ENCODE data around the gene PRX.
"Not testable (repeated sequence)": the region's sequence is repeated elsewhere in the genome, so short reads cannot be mapped to it uniquely, and the experiment has no call there.

The PRX gene

GRCh38 chr19:40433391-40434216 is 20.4 kb upstream of the PRX start:
- Histone ChIP-seq H3K27ac (ENCODE audit: low read length) (peak overlapping the region; percentile 55), H3K4me2 (ENCODE audit: insufficient read depth, low read length) (peak overlapping the region; percentile 40), H3K36me3 (ENCODE audit: insufficient read depth, low read length) (no peaks in the 10 kb centered on the region), H3K79me2 (ENCODE audit: insufficient read depth, low read length) (no peaks in the 10 kb centered on the region), H3K4me1 (ENCODE audit: insufficient read depth, low read length) (peaks cover 16% of the 10 kb centered on the region), H3K9ac (ENCODE audit: low read depth, low read length) (peak overlapping the region; percentile 49), H2AFZ (ENCODE audit: low read depth, low read length) (peak overlapping the region; percentile 69), H3K4me3 (ENCODE audit: low read depth in 1 of 2, low read length in 2 of 2) (peak overlapping the region in 1 of 2 experiments; percentile 41; a peak in 2 of 4 replicates), H3K9me3 (ENCODE audit: insufficient read depth, low read length, severe bottlenecking) (no peaks in the 10 kb centered on the region), H4K20me1 (ENCODE audit: insufficient read depth, low read length) (no peaks in the 10 kb centered on the region), H3K27me3 (ENCODE audit: insufficient read depth, low read length, poor library complexity) (no peaks in the 10 kb centered on the region)
- TF ChIP-seq EZH2 (IDR thresholded peaks at IDR 0.05; ENCODE audit: borderline replicate concordance, low read depth, low read length, severe bottlenecking): no peak
- TF ChIP-seq CTCF (IDR thresholded peaks at IDR 0.05; ENCODE audit: borderline replicate concordance, extremely low read depth, low read length, poor library complexity, severe bottlenecking): no peak
- peak; percentile 93 for ATAC-seq (ENCODE audit: insufficient read depth, low read depth)
- peak; percentile 66 for DNase-seq

- not testable (repeated sequence) for H3K79me2 ChIP-seq (ENCODE audit: insufficient read depth, low read length); H4K20me1 ChIP-seq (ENCODE audit: insufficient read depth, low read length); H2AFZ ChIP-seq (ENCODE audit: low read depth, low read length); H3K27me3 ChIP-seq (ENCODE audit: insufficient read depth, low read length, poor library complexity); ATAC-seq (ENCODE audit: insufficient read depth, low read depth); H3K27ac ChIP-seq (ENCODE audit: low read length); H3K9me3 ChIP-seq (ENCODE audit: insufficient read depth, low read length, severe bottlenecking); H3K36me3 ChIP-seq (ENCODE audit: insufficient read depth, low read length); H3K4me3 ChIP-seq (ENCODE audit: low read depth in 1 of 2, low read length in 2 of 2); DNase-seq
- peak overlapping the region; percentile 40; the same call in 1 of the 2 replicates for H3K4me2 ChIP-seq (ENCODE audit: insufficient read depth, low read length)
- peak overlapping the region; percentile 49 for H3K9ac ChIP-seq (ENCODE audit: low read depth, low read length)
- peaks cover 16% of the 10 kb centered on the region for H3K4me1 ChIP-seq (ENCODE audit: insufficient read depth, low read length)
These were observed 19.6 kb upstream of the PRX start for GRCh38 chr19:40432760-40433159.

GRCh38 chr19:40431698-40432097 is 18.5 kb upstream of the PRX start:
- Histone ChIP-seq H3K27ac (ENCODE audit: low read length) (no peak overlapping the region), H3K4me1 (ENCODE audit: insufficient read depth, low read length) (peaks cover 16% of the 10 kb centered on the region), H3K36me3 (ENCODE audit: insufficient read depth, low read length) (no peaks in the 10 kb centered on the region), H3K27me3 (ENCODE audit: insufficient read depth, low read length, poor library complexity) (no peaks in the 10 kb centered on the region), H3K4me3 (ENCODE audit: low read depth in 1 of 2, low read length in 2 of 2) (no peak overlapping the region), H3K4me2 (ENCODE audit: insufficient read depth, low read length) (no peak overlapping the region), H3K79me2 (ENCODE audit: insufficient read depth, low read length) (no peaks in the 10 kb centered on the region), H2AFZ (ENCODE audit: low read depth, low read length) (no peak overlapping the region), H3K9me3 (ENCODE audit: insufficient read depth, low read length, severe bottlenecking) (no peaks in the 10 kb centered on the region), H3K9ac (ENCODE audit: low read depth, low read length) (no peak overlapping the region), H4K20me1 (ENCODE audit: insufficient read depth, low read length) (no peaks in the 10 kb centered on the region)
- ATAC-seq (ENCODE audit: insufficient read depth, low read depth) (no peak), DNase-seq (no peak)
- TF ChIP-seq CTCF (IDR thresholded peaks at IDR 0.05; ENCODE audit: borderline replicate concordance, extremely low read depth, low read length, poor library complexity, severe bottlenecking) (no peak), EZH2 (IDR thresholded peaks at IDR 0.05; ENCODE audit: borderline replicate concordance, low read depth, low read length, severe bottlenecking) (no peak)

GRCh38 chr19:40430242-40430641 is 17.1 kb upstream of the PRX start:
- not testable (repeated sequence) for H3K36me3 ChIP-seq (ENCODE audit: insufficient read depth, low read length); H3K9ac ChIP-seq (ENCODE audit: low read depth, low read length); H3K27me3 ChIP-seq (ENCODE audit: insufficient read depth, low read length, poor library complexity); H4K20me1 ChIP-seq (ENCODE audit: insufficient read depth, low read length); H3K4me3 ChIP-seq (ENCODE audit: low read depth in 1 of 2, low read length in 2 of 2); H2AFZ ChIP-seq (ENCODE audit: low read depth, low read length); ATAC-seq (ENCODE audit: insufficient read depth, low read depth); H3K79me2 ChIP-seq (ENCODE audit: insufficient read depth, low read length); H3K27ac ChIP-seq (ENCODE audit: low read length); H3K9me3 ChIP-seq (ENCODE audit: insufficient read depth, low read length, severe bottlenecking); H3K4me2 ChIP-seq (ENCODE audit: insufficient read depth, low read length); DNase-seq
- H3K4me1 ChIP-seq (ENCODE audit: insufficient read depth, low read length): peaks cover 22% of the 10 kb centered on the region

GRCh38 chr19:40428197-40428596 is 15.0 kb upstream of the PRX start:
- not testable (repeated sequence) for H3K4me2 ChIP-seq (ENCODE audit: insufficient read depth, low read length); H3K27ac ChIP-seq (ENCODE audit: low read length); H3K9me3 ChIP-seq (ENCODE audit: insufficient read depth, low read length, severe bottlenecking); ATAC-seq (ENCODE audit: insufficient read depth, low read depth); H3K36me3 ChIP-seq (ENCODE audit: insufficient read depth, low read length); DNase-seq; H2AFZ ChIP-seq (ENCODE audit: low read depth, low read length); H3K4me3 ChIP-seq (ENCODE audit: low read depth in 1 of 2, low read length in 2 of 2); H3K9ac ChIP-seq (ENCODE audit: low read depth, low read length); H4K20me1 ChIP-seq (ENCODE audit: insufficient read depth, low read length); H3K27me3 ChIP-seq (ENCODE audit: insufficient read depth, low read length, poor library complexity)
- peaks cover 14% of the 10 kb centered on the region for H3K79me2 ChIP-seq (ENCODE audit: insufficient read depth, low read length)
- peaks cover 20% of the 10 kb centered on the region for H3K4me1 ChIP-seq (ENCODE audit: insufficient read depth, low read length)
